GM12878 (cell line): Measurements from ENCODE around the gene SPAG9. TPM values are rescaled to one million over a fixed set of nuclear protein-coding genes. Genes with fewer than 3 reads are reported as not detected.

Source experiments
- ATAC-seq: fragments of 200-7000 bp; cut with Tn5 transposase; 3 replicates; pipeline ENCODE4 v1.9.1; 2020; ENCODE audit warnings: mild to moderate bottlenecking, moderate library complexity
- BruUV-seq: library from RNA; stranded (reverse); fragments of 400-500 nt; replicated peaks from 2 replicates; lab custom pipeline; 2021; lab: Mats Ljungman, UMichigan
- CTCF ChIA-PET: fragments of 300-600 bp; sonication (Branson Sonifier 250); formaldehyde crosslinking; extraction: SDS; loops from one replicate; lab custom pipeline; 2021; ENCODE audit warnings: inconsistent platforms; lab: Yijun Ruan, JAX
- POLR2A ChIA-PET: fragments of 350-600 bp; formaldehyde crosslinking; extraction: SDS; loops from one replicate; lab custom pipeline; 2021; ENCODE audit warnings: inconsistent platforms; lab: Charles Lee
- RAD21 ChIA-PET: fragments of 300-600 bp; sonication (Branson Sonifier 250); formaldehyde crosslinking; loops from one replicate; lab custom pipeline; 2023; ENCODE audit warnings: antibody characterized with exemption; ENCODE audit not compliant: unreplicated experiment; lab: Charles Lee
- SMC1A ChIA-PET: fragments of 300-600 bp; sonication (Branson Sonifier 250); formaldehyde crosslinking; loops from one replicate; lab custom pipeline; 2023; ENCODE audit not compliant: unreplicated experiment, uncharacterized antibody; lab: Charles Lee
- DNase-seq: peaks from one replicate; pipeline ENCODE4 v3.0.0-alpha.2; 2011; ENCODE audit warnings: low read depth, low spot score
- FAIRE-seq: peaks from 3 replicates; lab custom pipeline; 2011; peaks lifted over from hg19 to GRCh38; lab: Jason Lieb, UNC
- H2AFZ ChIP-seq: 2 replicates; pipeline ENCODE4 v1.6.0; 2011; ENCODE audit warnings: low read depth, low read length, control low read depth; ENCODE audit not compliant: control insufficient read depth
- H3K27ac ChIP-seq: 2 replicates; pipeline ENCODE4 v1.5.1; 2011; ENCODE audit warnings: control low read depth; ENCODE audit not compliant: control insufficient read depth, insufficient read depth
- H3K27me3 ChIP-seq, 2 experiments: replicated peaks in 1 of 2; 2 replicates each; pipeline versions ENCODE4 v1.6.0 to v1.6.1; 2011; ENCODE audit warnings: low read length in 1 of 2; ENCODE audit not compliant: control insufficient read depth in 2 of 2, insufficient read depth in 2 of 2
- H3K36me3 ChIP-seq, 2 experiments: 2 replicates each; pipeline ENCODE4 v1.5.1; 2011; ENCODE audit warnings: low read length in 1 of 2; ENCODE audit not compliant: control insufficient read depth in 2 of 2, insufficient read depth in 2 of 2
- H3K4me1 ChIP-seq: 2 replicates; pipeline ENCODE4 v1.6.1; 2011; ENCODE audit warnings: mild to moderate bottlenecking, low read length, moderate library complexity, mixed read lengths; ENCODE audit not compliant: control insufficient read depth, insufficient read depth
- H3K4me2 ChIP-seq: 2 replicates; pipeline ENCODE4 v1.6.0; 2011; ENCODE audit warnings: control low read depth; ENCODE audit not compliant: control insufficient read depth, insufficient read depth
- H3K4me3 ChIP-seq: fragments of 200-600 bp; sonication (generic); 2 replicates; pipeline ENCODE4 v1.5.1; 2016
- H3K79me2 ChIP-seq: 2 replicates; pipeline ENCODE4 v1.6.0; 2011; ENCODE audit warnings: low read length; ENCODE audit not compliant: control insufficient read depth, insufficient read depth
- H3K9ac ChIP-seq: 2 replicates; pipeline ENCODE4 v1.8.0; 2011; ENCODE audit warnings: low read length, control low read depth, mixed read lengths; ENCODE audit not compliant: control insufficient read depth, insufficient read depth
- H3K9me3 ChIP-seq: replicated peaks from 3 replicates; pipeline ENCODE4 v1.5.1; 2011; ENCODE audit warnings: mild to moderate bottlenecking, low read length; ENCODE audit not compliant: control insufficient read depth, insufficient read depth
- H4K20me1 ChIP-seq: 2 replicates; pipeline ENCODE4 v1.6.0; 2011; ENCODE audit not compliant: control insufficient read depth, insufficient read depth
- CHD4 ChIP-seq: fragments of 200-600 bp; sonication (generic); IDR thresholded peaks from 2 replicates; pipeline ENCODE4 v1.6.1; 2016; ENCODE audit warnings: mild to moderate bottlenecking
- FOXM1 ChIP-seq: IDR thresholded peaks from 2 replicates; pipeline ENCODE4 v1.6.1; 2012; ENCODE audit warnings: low read depth, mild to moderate bottlenecking, inconsistent platforms, low read length, moderate library complexity
- JUNB ChIP-seq: IDR thresholded peaks from 2 replicates; pipeline ENCODE4 v1.6.1; 2016; ENCODE audit warnings: antibody characterized with exemption, mild to moderate bottlenecking
- LARP7 ChIP-seq: fragments of 450-650 bp; IDR thresholded peaks from 2 replicates; pipeline ENCODE4 v1.6.1; 2017; ENCODE audit warnings: mild to moderate bottlenecking
- NBN ChIP-seq: fragments of 450-650 bp; IDR thresholded peaks from 2 replicates; pipeline ENCODE4 v1.6.1; 2016
- PML ChIP-seq: IDR thresholded peaks from 2 replicates; pipeline ENCODE4 v1.6.1; 2012; ENCODE audit warnings: low read length, inconsistent platforms
- SRF ChIP-seq, 2 experiments: IDR thresholded peaks; 2 replicates each; pipeline ENCODE4 v1.6.1; 2011; ENCODE audit warnings: low read depth in 2 of 2, low read length in 2 of 2, mild to moderate bottlenecking in 1 of 2, moderate library complexity in 1 of 2
- ZNF207 ChIP-seq: fragments of 450-650 bp; IDR thresholded peaks from 2 replicates; pipeline ENCODE4 v1.6.1; 2014; ENCODE audit warnings: antibody characterized with exemption, mild to moderate bottlenecking, borderline replicate concordance
- WGBS: methylation state at CpG from one replicate; pipeline ENCODE4 v1.1.6; 2016; ENCODE audit warnings: low lambda C conversion rate; ENCODE audit not compliant: insufficient replicate concordance, insufficient coverage; ENCODE audit errors: missing lambda C conversion rate; 5-methylcytosine and 5-hydroxymethylcytosine counted together
- in situ Hi-C: fragments of 300-500 bp; cut with MboI; formaldehyde crosslinking; loops from 9 replicates; pipeline ENCODE4 v1.14.3; 2018; ENCODE audit warnings: mixed read lengths
- intact Hi-C: fragments of 100-400 bp; cut with micrococcal nuclease; formaldehyde crosslinking; loops from one replicate; pipeline ENCODE4 v1.14.2; 2022; ENCODE audit not compliant: unreplicated experiment
- polyA plus RNA-seq, 11 experiments: library from polyadenylated mRNA; depleted of rRNA in 4 of 11; unstranded in 6 of 11; stranded (reverse) in 5 of 11; fragments of >200 nt; fragmentation: Nextera tagmentation in 4 of 11; fragmentation: Illumina TruSeq in 1 of 11; extraction: Ambion mirVana in 4 of 11; extraction: Trizol in 1 of 11; gene quantifications; 1 replicate in 1 of 11; 2 replicates in 10 of 11; pipeline versions ENCODE4 v1.2.1 to v1.2.3, GENCODE V29; 2011 to 2016; ENCODE audit warnings: inconsistent platforms in 2 of 11, missing spikeins in 2 of 11, low read depth in 1 of 11
- total RNA-seq, 4 experiments: library from RNA; depleted of rRNA in 3 of 4; stranded (reverse); fragments of >200 nt in 3 of 4; fragmentation: Illumina TruSeq in 1 of 4; extraction: Trizol in 1 of 4; gene quantifications; 2 replicates each; pipeline versions ENCODE4 v1.2.1 to v1.2.3, GENCODE V29; 2013 to 2021
- TF ChIP-seq, protein P1 (sequence below): fragments of 450-650 bp; IDR thresholded peaks from 2 replicates; pipeline ENCODE4 v1.6.1; 2018; ENCODE audit warnings: mild to moderate bottlenecking, low read depth, moderate library complexity; ENCODE audit not compliant: partially characterized antibody
- TF ChIP-seq, protein P2 (sequence below): IDR thresholded peaks from 2 replicates; pipeline ENCODE4 v1.6.1; 2012; ENCODE audit warnings: low read depth, low read length, improper control_type of control experiment
- TF ChIP-seq, protein P3 (sequence below): fragments of 450-650 bp; IDR thresholded peaks from 2 replicates; pipeline ENCODE4 v1.6.1; 2017; ENCODE audit warnings: antibody characterized with exemption, mild to moderate bottlenecking, moderate library complexity

The SPAG9 gene
- total and polyA plus RNA-seq, 10 of the 15 experiments (the other 5 are each of a cell fraction or from before 2014, with no cell fraction given) = 6.6 to 42.0 (median 24.9) TPM

DNA sequence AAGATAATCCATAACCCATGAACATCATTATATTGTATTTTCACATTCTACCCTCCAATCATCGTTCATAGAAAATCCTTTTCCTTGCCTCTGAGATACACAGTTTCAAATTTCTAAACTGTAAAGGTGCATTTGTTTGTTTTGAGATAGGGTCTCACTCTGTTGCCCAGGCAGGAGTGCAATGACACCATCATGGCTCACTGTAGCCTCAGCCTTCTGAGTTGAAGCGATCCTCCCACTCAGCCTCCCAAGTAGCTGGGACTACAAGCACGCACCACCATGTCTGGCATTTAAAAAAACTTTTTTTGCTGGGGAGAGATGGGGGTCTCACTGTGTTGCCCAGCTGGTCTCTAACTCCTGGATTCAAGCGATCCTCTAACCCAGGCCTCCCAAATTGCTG, 196.4 kb downstream of the SPAG9 start:
- no peaks in the 10 kb centered on the region for H3K36me3 ChIP-seq
- RAD21 ChIA-PET = no interaction called here
- TF ChIP-seq CHD4 (no peak), NBN (no peak), FOXM1 (no peak), LARP7 (no peak), ZNF207 (no peak), SRF (IDR thresholded peaks at IDR 0.05; ENCODE audit: low read depth in 2 of 2, low read length in 2 of 2) (no peak), JUNB (no peak), PML (no peak)
- TF ChIP-seq, protein P1, sequence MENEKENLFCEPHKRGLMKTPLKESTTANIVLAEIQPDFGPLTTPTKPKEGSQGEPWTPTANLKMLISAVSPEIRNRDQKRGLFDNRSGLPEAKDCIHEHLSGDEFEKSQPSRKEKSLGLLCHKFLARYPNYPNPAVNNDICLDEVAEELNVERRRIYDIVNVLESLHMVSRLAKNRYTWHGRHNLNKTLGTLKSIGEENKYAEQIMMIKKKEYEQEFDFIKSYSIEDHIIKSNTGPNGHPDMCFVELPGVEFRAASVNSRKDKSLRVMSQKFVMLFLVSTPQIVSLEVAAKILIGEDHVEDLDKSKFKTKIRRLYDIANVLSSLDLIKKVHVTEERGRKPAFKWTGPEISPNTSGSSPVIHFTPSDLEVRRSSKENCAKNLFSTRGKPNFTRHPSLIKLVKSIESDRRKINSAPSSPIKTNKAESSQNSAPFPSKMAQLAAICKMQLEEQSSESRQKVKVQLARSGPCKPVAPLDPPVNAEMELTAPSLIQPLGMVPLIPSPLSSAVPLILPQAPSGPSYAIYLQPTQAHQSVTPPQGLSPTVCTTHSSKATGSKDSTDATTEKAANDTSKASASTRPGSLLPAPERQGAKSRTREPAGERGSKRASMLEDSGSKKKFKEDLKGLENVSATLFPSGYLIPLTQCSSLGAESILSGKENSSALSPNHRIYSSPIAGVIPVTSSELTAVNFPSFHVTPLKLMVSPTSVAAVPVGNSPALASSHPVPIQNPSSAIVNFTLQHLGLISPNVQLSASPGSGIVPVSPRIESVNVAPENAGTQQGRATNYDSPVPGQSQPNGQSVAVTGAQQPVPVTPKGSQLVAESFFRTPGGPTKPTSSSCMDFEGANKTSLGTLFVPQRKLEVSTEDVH = no peak
- TF ChIP-seq, protein P2, sequence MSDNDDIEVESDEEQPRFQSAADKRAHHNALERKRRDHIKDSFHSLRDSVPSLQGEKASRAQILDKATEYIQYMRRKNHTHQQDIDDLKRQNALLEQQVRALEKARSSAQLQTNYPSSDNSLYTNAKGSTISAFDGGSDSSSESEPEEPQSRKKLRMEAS = no peak
- TF ChIP-seq, protein P3, sequence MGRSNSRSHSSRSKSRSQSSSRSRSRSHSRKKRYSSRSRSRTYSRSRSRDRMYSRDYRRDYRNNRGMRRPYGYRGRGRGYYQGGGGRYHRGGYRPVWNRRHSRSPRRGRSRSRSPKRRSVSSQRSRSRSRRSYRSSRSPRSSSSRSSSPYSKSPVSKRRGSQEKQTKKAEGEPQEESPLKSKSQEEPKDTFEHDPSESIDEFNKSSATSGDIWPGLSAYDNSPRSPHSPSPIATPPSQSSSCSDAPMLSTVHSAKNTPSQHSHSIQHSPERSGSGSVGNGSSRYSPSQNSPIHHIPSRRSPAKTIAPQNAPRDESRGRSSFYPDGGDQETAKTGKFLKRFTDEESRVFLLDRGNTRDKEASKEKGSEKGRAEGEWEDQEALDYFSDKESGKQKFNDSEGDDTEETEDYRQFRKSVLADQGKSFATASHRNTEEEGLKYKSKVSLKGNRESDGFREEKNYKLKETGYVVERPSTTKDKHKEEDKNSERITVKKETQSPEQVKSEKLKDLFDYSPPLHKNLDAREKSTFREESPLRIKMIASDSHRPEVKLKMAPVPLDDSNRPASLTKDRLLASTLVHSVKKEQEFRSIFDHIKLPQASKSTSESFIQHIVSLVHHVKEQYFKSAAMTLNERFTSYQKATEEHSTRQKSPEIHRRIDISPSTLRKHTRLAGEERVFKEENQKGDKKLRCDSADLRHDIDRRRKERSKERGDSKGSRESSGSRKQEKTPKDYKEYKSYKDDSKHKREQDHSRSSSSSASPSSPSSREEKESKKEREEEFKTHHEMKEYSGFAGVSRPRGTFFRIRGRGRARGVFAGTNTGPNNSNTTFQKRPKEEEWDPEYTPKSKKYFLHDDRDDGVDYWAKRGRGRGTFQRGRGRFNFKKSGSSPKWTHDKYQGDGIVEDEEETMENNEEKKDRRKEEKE = no peak
- no peak overlapping the region for H3K9ac ChIP-seq
- no peak overlapping the region for H2AFZ ChIP-seq
- POLR2A ChIA-PET = no interaction called here
- DNase-seq (no peak), ATAC-seq (no peak), FAIRE-seq (no peak)
- CTCF ChIA-PET = no interaction called here
- H3K9me3 ChIP-seq = no peaks in the 10 kb centered on the region
- BruUV-seq = no TSS peak
- WGBS = 60% methylated on average over 4 of the region's 4 CpGs
- no peaks in the 10 kb centered on the region for H4K20me1 ChIP-seq
- in situ Hi-C loops = no loop called here
- H3K4me1 ChIP-seq = peaks cover 7% of the 10 kb centered on the region
- H3K4me2 ChIP-seq = no peak overlapping the region
- SMC1A ChIA-PET = interaction anchor here (1.4 to 1.5 kb wide), 2 partner anchors 25 to 71 kb away, joined by 3 read pairs; no protein-coding TSS in a partner anchor
- intact Hi-C loops = no loop called here
- no peaks in the 10 kb centered on the region for H3K79me2 ChIP-seq
- no peak overlapping the region for H3K4me3 ChIP-seq
- H3K27ac ChIP-seq = no peak overlapping the region
- H3K27me3 ChIP-seq = no peaks in the 10 kb centered on the region
